Keratinocyte (primary cell): ENCODE results near the gene ADGRF5. TPM values are rescaled to one million over a fixed set of nuclear protein-coding genes. Genes with fewer than 3 reads are reported as not detected.
A peak's percentile ranks its signal among the peaks of the same experiment; 100 is the strongest.

Source experiments
- DNase-seq: peaks from one replicate; pipeline ENCODE4 v3.0.0-alpha.2; 2011; ENCODE audit warnings: low read depth, missing footprints, low spot score
- FAIRE-seq: peaks from 2 replicates; lab custom pipeline; 2011; peaks lifted over from hg19 to GRCh38; lab: Jason Lieb, UNC
- H2AFZ ChIP-seq: 2 replicates; pipeline ENCODE4 v1.6.0; 2012; ENCODE audit warnings: low read length, control low read depth, inconsistent platforms; ENCODE audit not compliant: control insufficient read depth
- H3K27ac ChIP-seq: 2 replicates; pipeline ENCODE4 v1.5.1; 2011; ENCODE audit warnings: low read length; ENCODE audit not compliant: control insufficient read depth, insufficient read depth
- H3K27me3 ChIP-seq: 3 replicates; pipeline ENCODE4 v1.6.0; 2011; ENCODE audit warnings: low read length; ENCODE audit not compliant: control insufficient read depth, insufficient read depth; ENCODE audit errors: extremely low read depth
- H3K36me3 ChIP-seq, 2 experiments: 2 replicates in 1 of 2; 3 replicates in 1 of 2; pipeline ENCODE4 v1.5.1; 2011; ENCODE audit warnings: low read length in 2 of 2, mild to moderate bottlenecking in 1 of 2; ENCODE audit not compliant: control insufficient read depth in 2 of 2, insufficient read depth in 2 of 2; ENCODE audit errors: extremely low read depth in 1 of 2
- H3K4me1 ChIP-seq: 3 replicates; pipeline ENCODE4 v1.5.1; 2011; ENCODE audit warnings: low read length; ENCODE audit not compliant: control insufficient read depth, insufficient read depth; ENCODE audit errors: extremely low read depth
- H3K4me2 ChIP-seq: 3 replicates; pipeline ENCODE4 v1.6.0; 2011; ENCODE audit warnings: low read depth, low read length; ENCODE audit not compliant: control insufficient read depth, insufficient read depth; ENCODE audit errors: extremely low read depth
- H3K4me3 ChIP-seq, 3 experiments: fragments of 200-600 bp in 1 of 3; sonication (generic) in 1 of 3; 2 replicates in 2 of 3; 3 replicates in 1 of 3; pipeline ENCODE4 v1.5.1; 2011 to 2016; ENCODE audit warnings: low read length in 3 of 3, mild to moderate bottlenecking in 3 of 3, control low read depth in 2 of 3, inconsistent platforms in 1 of 3, low read depth in 1 of 3, mixed read lengths in 1 of 3, mixed run types in 1 of 3, moderate library complexity in 1 of 3; ENCODE audit not compliant: control insufficient read depth in 2 of 3, insufficient read depth in 2 of 3; ENCODE audit errors: extremely low read depth in 1 of 3
- H3K79me2 ChIP-seq: 2 replicates; pipeline ENCODE4 v1.6.0; 2012; ENCODE audit warnings: low read length; ENCODE audit not compliant: control insufficient read depth, insufficient read depth
- H3K9ac ChIP-seq: 3 replicates; pipeline ENCODE4 v1.6.0; 2011; ENCODE audit warnings: low read length; ENCODE audit not compliant: control insufficient read depth, insufficient read depth; ENCODE audit errors: extremely low read depth
- H3K9me1 ChIP-seq: 3 replicates; pipeline ENCODE4 v1.6.0; 2011; ENCODE audit warnings: low read length; ENCODE audit not compliant: control insufficient read depth, insufficient read depth; ENCODE audit errors: extremely low read depth
- H3K9me3 ChIP-seq: 2 replicates; pipeline ENCODE4 v1.5.1; 2012; ENCODE audit warnings: low read depth, low read length; ENCODE audit not compliant: control insufficient read depth
- H4K20me1 ChIP-seq: 3 replicates; pipeline ENCODE4 v1.6.0; 2011; ENCODE audit warnings: low read length; ENCODE audit not compliant: control insufficient read depth, insufficient read depth; ENCODE audit errors: extremely low read depth
- EZH2 ChIP-seq: IDR thresholded peaks from one replicate; pipeline ENCODE4 v1.6.1; 2012; ENCODE audit warnings: inconsistent platforms, mild to moderate bottlenecking, low read length, moderate library complexity
- dilution Hi-C: fragments of 300-500 bp; cut with MboI; formaldehyde crosslinking; loops from one replicate; pipeline ENCODE4 v1.7.0; 2020; ENCODE audit warnings: low sequenced_read_pairs; ENCODE audit not compliant: extremely low pct_ligation_motif_present
- polyA plus RNA-seq, 5 experiments: library from polyadenylated mRNA; depleted of rRNA in 3 of 5; stranded (reverse) in 3 of 5; stranded (forward) in 1 of 5; unstranded in 1 of 5; fragments of >200 nt; gene quantifications; 1 replicate in 1 of 5; 2 replicates in 3 of 5; 3 replicates in 1 of 5; pipeline versions ENCODE4 v1.2.1 to v1.2.3, GENCODE V29; 2011 to 2012; ENCODE audit warnings: missing spikeins in 2 of 5, low read depth in 1 of 5, low replicate concordance in 1 of 5
- TF ChIP-seq, protein P1 (sequence below), 3 experiments: IDR thresholded peaks in 1 of 3; conservative IDR thresholded peaks in 1 of 3; optimal IDR thresholded peaks in 1 of 3; 2 replicates in 2 of 3; 3 replicates in 1 of 3; pipeline versions ENCODE3 to v1.5.1; 2011; ENCODE audit warnings: low read length in 3 of 3, mild to moderate bottlenecking in 3 of 3, moderate library complexity in 2 of 3, control low read depth in 1 of 3, inconsistent platforms in 1 of 3; ENCODE audit not compliant: insufficient read depth in 2 of 3; ENCODE audit errors: extremely low read depth in 1 of 3

The ADGRF5 gene
- polyA plus RNA-seq, 1 donor (not counting 4 experiments of a cell fraction or from before 2014, with no cell fraction given), result not detected

DNA sequence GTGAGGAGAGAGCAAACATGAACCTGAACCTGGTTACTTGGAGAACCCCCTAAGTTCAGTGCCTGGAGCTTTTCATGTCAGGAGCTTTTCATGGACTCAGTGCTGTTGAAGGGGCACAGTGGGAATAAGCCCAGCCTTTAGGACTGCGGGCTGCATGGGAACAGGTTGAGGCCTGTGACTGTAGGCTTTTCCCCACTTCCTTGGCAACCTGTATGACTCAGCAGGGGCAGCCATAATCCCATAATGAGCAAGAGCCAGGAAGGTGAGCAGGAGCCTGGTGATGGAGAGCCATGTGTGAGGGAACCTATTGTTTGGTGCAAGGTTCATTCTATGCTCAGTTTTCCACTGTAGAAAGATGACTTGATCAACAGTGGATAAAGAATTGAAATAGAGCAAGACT is 105.1 kb downstream of the ADGRF5 start:
- Histone ChIP-seq H3K79me2 (no peaks in the 10 kb centered on the region), H3K4me2 (peak overlapping the region; percentile 73), H3K4me3 (peak overlapping the region in 1 of 3 experiments; percentile 1), H3K4me1 (peaks cover 40% of the 10 kb centered on the region), H3K9me1 (no peaks in the 10 kb centered on the region), H3K9ac (peak overlapping the region; percentile 46), H3K9me3 (no peaks in the 10 kb centered on the region), H3K27me3 (no peaks in the 10 kb centered on the region), H2AFZ (peak overlapping the region; percentile 70), H3K36me3 (no peaks in the 10 kb centered on the region), H3K27ac (peak overlapping the region; percentile 76), H4K20me1 (no peaks in the 10 kb centered on the region)
- peak; percentile 87 for DNase-seq
- TF ChIP-seq EZH2, result no peak
- TF ChIP-seq, protein P1, sequence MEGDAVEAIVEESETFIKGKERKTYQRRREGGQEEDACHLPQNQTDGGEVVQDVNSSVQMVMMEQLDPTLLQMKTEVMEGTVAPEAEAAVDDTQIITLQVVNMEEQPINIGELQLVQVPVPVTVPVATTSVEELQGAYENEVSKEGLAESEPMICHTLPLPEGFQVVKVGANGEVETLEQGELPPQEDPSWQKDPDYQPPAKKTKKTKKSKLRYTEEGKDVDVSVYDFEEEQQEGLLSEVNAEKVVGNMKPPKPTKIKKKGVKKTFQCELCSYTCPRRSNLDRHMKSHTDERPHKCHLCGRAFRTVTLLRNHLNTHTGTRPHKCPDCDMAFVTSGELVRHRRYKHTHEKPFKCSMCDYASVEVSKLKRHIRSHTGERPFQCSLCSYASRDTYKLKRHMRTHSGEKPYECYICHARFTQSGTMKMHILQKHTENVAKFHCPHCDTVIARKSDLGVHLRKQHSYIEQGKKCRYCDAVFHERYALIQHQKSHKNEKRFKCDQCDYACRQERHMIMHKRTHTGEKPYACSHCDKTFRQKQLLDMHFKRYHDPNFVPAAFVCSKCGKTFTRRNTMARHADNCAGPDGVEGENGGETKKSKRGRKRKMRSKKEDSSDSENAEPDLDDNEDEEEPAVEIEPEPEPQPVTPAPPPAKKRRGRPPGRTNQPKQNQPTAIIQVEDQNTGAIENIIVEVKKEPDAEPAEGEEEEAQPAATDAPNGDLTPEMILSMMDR (optimal IDR thresholded peaks at IDR 0.05 in 1 of 3, IDR thresholded peaks at IDR 0.05 in 1 of 3, conservative IDR thresholded peaks at IDR 0.05 in 1 of 3; ENCODE audit: extremely low read depth in 1 of 3, insufficient read depth in 2 of 3, low read length in 3 of 3), result no peak
- FAIRE-seq, result peak; percentile 99
- dilution Hi-C loops, result no loop called here

DNA sequence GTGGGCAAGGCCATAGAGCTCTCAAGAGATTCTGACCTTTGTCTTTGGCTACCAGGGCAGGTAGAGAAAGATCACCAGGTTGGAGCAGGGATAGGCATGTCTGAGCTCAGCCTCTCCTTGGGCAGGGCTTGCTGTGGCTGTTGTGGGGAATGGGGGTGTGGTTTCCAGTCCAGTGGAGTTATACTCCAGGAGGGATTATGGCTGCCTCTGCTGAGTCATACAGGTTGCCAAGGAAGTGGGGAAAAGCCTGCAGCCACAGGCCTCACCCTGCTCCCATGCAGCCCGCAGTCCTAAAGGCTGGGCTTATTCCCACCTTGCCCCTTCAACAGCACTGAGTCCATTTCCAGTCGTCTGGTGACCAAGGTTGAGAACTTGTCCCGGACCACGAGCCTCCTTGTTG is 106.6 kb downstream of the ADGRF5 start:
- H3K27me3 ChIP-seq, result no peaks in the 10 kb centered on the region
- dilution Hi-C loops, result no loop called here
- H2AFZ ChIP-seq, result peak overlapping the region; percentile 58
- no peaks in the 10 kb centered on the region for H3K9me3 ChIP-seq
- H3K9ac ChIP-seq, result no peak overlapping the region
- no peaks in the 10 kb centered on the region for H3K36me3 ChIP-seq
- H3K27ac ChIP-seq, result peak overlapping the region; percentile 81
- no peaks in the 10 kb centered on the region for H3K9me1 ChIP-seq
- no peak overlapping the region for H3K4me3 ChIP-seq
- peaks cover 33% of the 10 kb centered on the region for H3K4me1 ChIP-seq
- FAIRE-seq, result peak; percentile 100
- no peaks in the 10 kb centered on the region for H3K79me2 ChIP-seq
- peak overlapping the region; percentile 63 for H3K4me2 ChIP-seq
- TF ChIP-seq, protein P1 (optimal IDR thresholded peaks at IDR 0.05 in 1 of 3, IDR thresholded peaks at IDR 0.05 in 1 of 3, conservative IDR thresholded peaks at IDR 0.05 in 1 of 3; ENCODE audit: extremely low read depth in 1 of 3, insufficient read depth in 2 of 3, low read length in 3 of 3), result no peak
- TF ChIP-seq EZH2, result no peak
- no peaks in the 10 kb centered on the region for H4K20me1 ChIP-seq
- DNase-seq, result peak; percentile 81
